ENCODE results near the gene ATP6V1G3. TPM values are rescaled to one million over a fixed set of nuclear protein-coding genes. Genes with fewer than 3 reads are reported as not detected.
"Not testable (repeated sequence)": the region's sequence is repeated elsewhere in the genome, so short reads cannot be mapped to it uniquely, and the experiment has no call there.

ATP6V1G3 gene
- total and polyA plus RNA-seq, 2 donors (not counting 1 experiment from before 2014, with no cell fraction given) = not detected

- no peaks in the 10 kb centered on the region for H4K20me1 ChIP-seq (ENCODE audit: control insufficient read depth, insufficient read depth, low read length, poor library complexity, severe bottlenecking)
- ChIA-PET POLR2A (no interaction called here), CTCF (interaction anchor here (0.6 to 1.8 kb wide), 3 partner anchors 14 to 18 kb away, joined by 3 to 6 read pairs (median 3); no protein-coding TSS in a partner anchor)
- H3K36me3 ChIP-seq (replicated peaks in 1 of 2; ENCODE audit: control extremely low read depth in 1 of 2, control insufficient read depth in 1 of 2, extremely low read depth in 1 of 2, insufficient read depth in 2 of 2, low read length in 1 of 2) = no peaks in the 10 kb centered on the region
- H3K27me3 ChIP-seq (replicated peaks in 1 of 4; ENCODE audit: control extremely low read depth in 1 of 4, control insufficient read depth in 3 of 4, insufficient read depth in 4 of 4, low read length in 3 of 4) = no peaks in the 10 kb centered on the region
- ATAC-seq (ENCODE audit: low read depth) = no peak
- 100% methylated on average over 1 of the region's 1 CpG for WGBS (ENCODE audit: insufficient coverage)
- H3K9me3 ChIP-seq (ENCODE audit: control extremely low read depth in 1 of 3, control insufficient read depth in 2 of 3, insufficient read depth in 1 of 3, low read length in 2 of 3) = no peaks in the 10 kb centered on the region
- intact Hi-C loops (cut with micrococcal nuclease) = no loop called here
- Mint-ChIP-seq H3K27ac (no peak overlapping the region), H3K4me1 (no peaks in the 10 kb centered on the region), H3K27me3 (no peaks in the 10 kb centered on the region), H3K9me3 (ENCODE audit: insufficient read depth) (peaks cover 2% of the 10 kb centered on the region), H3K4me3 (no peak overlapping the region)
- no peaks in the 10 kb centered on the region for H3K79me2 ChIP-seq (ENCODE audit: control insufficient read depth, insufficient read depth, low read length)
- H3K4me2 ChIP-seq (replicated peaks; ENCODE audit: low read depth, low read length, poor library complexity, severe bottlenecking) = no peak overlapping the region
- no peak for DNase-seq
- H3K4me3 ChIP-seq (ENCODE audit: control extremely low read depth in 1 of 5, extremely low read depth in 1 of 5, insufficient read depth in 1 of 5, low read depth in 2 of 5, low read length in 4 of 5) = no peak overlapping the region
- no peak overlapping the region for H3K27ac ChIP-seq (ENCODE audit: low read length in 2 of 2)
- TF ChIP-seq EZH2 (IDR thresholded peaks at IDR 0.05; ENCODE audit: borderline replicate concordance, insufficient read depth, low read depth, low read length, poor library complexity, severe bottlenecking) = no peak
- TF ChIP-seq CTCF (IDR thresholded peaks at IDR 0.05) = no peak
- no peak overlapping the region for H3K9ac ChIP-seq (ENCODE audit: low read length)
- H3K4me1 ChIP-seq (ENCODE audit: control insufficient read depth in 2 of 2, insufficient read depth in 2 of 2, low read length in 2 of 2) = no peaks in the 10 kb centered on the region
- no peak overlapping the region for H2AFZ ChIP-seq (ENCODE audit: insufficient read depth, low read depth, low read length, poor library complexity, severe bottlenecking)
These were observed 58.8 kb downstream of the ATP6V1G3 start for GRCh38 chr1:198481661-198482060.

- Histone ChIP-seq H3K27me3 (replicated peaks in 1 of 4; ENCODE audit: control extremely low read depth in 1 of 4, control insufficient read depth in 3 of 4, insufficient read depth in 4 of 4, low read length in 3 of 4) (no peaks in the 10 kb centered on the region), H2AFZ (ENCODE audit: insufficient read depth, low read depth, low read length, poor library complexity, severe bottlenecking) (no peak overlapping the region), H3K4me1 (ENCODE audit: control insufficient read depth in 2 of 2, insufficient read depth in 2 of 2, low read length in 2 of 2) (no peaks in the 10 kb centered on the region), H3K27ac (ENCODE audit: low read length in 2 of 2) (no peak overlapping the region), H3K9me3 (ENCODE audit: control extremely low read depth in 1 of 3, control insufficient read depth in 2 of 3, insufficient read depth in 1 of 3, low read length in 2 of 3) (no peaks in the 10 kb centered on the region), H3K9ac (ENCODE audit: low read length) (no peak overlapping the region), H3K36me3 (replicated peaks in 1 of 2; ENCODE audit: control extremely low read depth in 1 of 2, control insufficient read depth in 1 of 2, extremely low read depth in 1 of 2, insufficient read depth in 2 of 2, low read length in 1 of 2) (no peaks in the 10 kb centered on the region), H4K20me1 (ENCODE audit: control insufficient read depth, insufficient read depth, low read length, poor library complexity, severe bottlenecking) (no peaks in the 10 kb centered on the region), H3K79me2 (ENCODE audit: control insufficient read depth, insufficient read depth, low read length) (no peaks in the 10 kb centered on the region), H3K4me2 (replicated peaks; ENCODE audit: low read depth, low read length, poor library complexity, severe bottlenecking) (no peak overlapping the region), H3K4me3 (ENCODE audit: control extremely low read depth in 1 of 5, extremely low read depth in 1 of 5, insufficient read depth in 1 of 5, low read depth in 2 of 5, low read length in 4 of 5) (no peak overlapping the region)
- DNase-seq (no peak), ATAC-seq (ENCODE audit: low read depth) (no peak)
- intact Hi-C loops (cut with micrococcal nuclease) = no loop called here
- H3K27ac Mint-ChIP-seq = no peak overlapping the region
- H3K4me3 Mint-ChIP-seq = no peak overlapping the region
- H3K4me1 Mint-ChIP-seq = no peaks in the 10 kb centered on the region
- H3K9me3 Mint-ChIP-seq (ENCODE audit: insufficient read depth) = peaks cover 2% of the 10 kb centered on the region
- H3K27me3 Mint-ChIP-seq = no peaks in the 10 kb centered on the region
- ChIA-PET POLR2A (no interaction called here), CTCF (interaction anchor here (1.8 kb wide), 1 partner anchor 17 kb away, joined by 6 read pairs; no protein-coding TSS in a partner anchor)
- 41% methylated on average over 2 of the region's 2 CpGs for WGBS (ENCODE audit: insufficient coverage)
- TF ChIP-seq CTCF (IDR thresholded peaks at IDR 0.05) = no peak
- TF ChIP-seq EZH2 (IDR thresholded peaks at IDR 0.05; ENCODE audit: borderline replicate concordance, insufficient read depth, low read depth, low read length, poor library complexity, severe bottlenecking) = no peak
These were observed 59.6 kb downstream of the ATP6V1G3 start for GRCh38 chr1:198480876-198481275.

GRCh38 chr1:198477354-198477753, 63.1 kb downstream of the ATP6V1G3 start:
- not testable (repeated sequence) for H3K4me1 Mint-ChIP-seq; H3K4me3 ChIP-seq (ENCODE audit: control extremely low read depth in 1 of 5, extremely low read depth in 1 of 5, insufficient read depth in 1 of 5, low read depth in 2 of 5, low read length in 4 of 5); H3K4me3 Mint-ChIP-seq

More at GRCh38 chr1:198477354-198477753, 63.1 kb downstream of the ATP6V1G3 start:
- H3K36me3 ChIP-seq (replicated peaks in 1 of 2; ENCODE audit: control extremely low read depth in 1 of 2, control insufficient read depth in 1 of 2, extremely low read depth in 1 of 2, insufficient read depth in 2 of 2, low read length in 1 of 2); H3K4me2 ChIP-seq (replicated peaks; ENCODE audit: low read depth, low read length, poor library complexity, severe bottlenecking); H3K9ac ChIP-seq (ENCODE audit: low read length); H3K9me3 ChIP-seq (ENCODE audit: control extremely low read depth in 1 of 3, control insufficient read depth in 2 of 3, insufficient read depth in 1 of 3, low read length in 2 of 3); H4K20me1 ChIP-seq (ENCODE audit: control insufficient read depth, insufficient read depth, low read length, poor library complexity, severe bottlenecking); H3K4me1 ChIP-seq (ENCODE audit: control insufficient read depth in 2 of 2, insufficient read depth in 2 of 2, low read length in 2 of 2); H3K79me2 ChIP-seq (ENCODE audit: control insufficient read depth, insufficient read depth, low read length); ATAC-seq (ENCODE audit: low read depth); H3K27me3 Mint-ChIP-seq; H3K27ac Mint-ChIP-seq; intact Hi-C loops (cut with micrococcal nuclease); H3K27me3 ChIP-seq (replicated peaks in 1 of 4; ENCODE audit: control extremely low read depth in 1 of 4, control insufficient read depth in 3 of 4, insufficient read depth in 4 of 4, low read length in 3 of 4); H3K27ac ChIP-seq (ENCODE audit: low read length in 2 of 2); DNase-seq; H3K9me3 Mint-ChIP-seq (ENCODE audit: insufficient read depth); POLR2A ChIA-PET; H2AFZ ChIP-seq (ENCODE audit: insufficient read depth, low read depth, low read length, poor library complexity, severe bottlenecking): not testable (repeated sequence)
- CTCF ChIA-PET = interaction anchor here (1.0 kb wide), 1 partner anchor 8 kb away, joined by 3 read pairs; no protein-coding TSS in a partner anchor

Measured in B cell (primary cell).